Eye (tissue), 1 donor: Measurements from ENCODE around the gene OR52L1.
A peak's percentile ranks its signal among the peaks of the same experiment; 100 is the strongest.
"Not testable (repeated sequence)": the region's sequence is repeated elsewhere in the genome, so short reads cannot be mapped to it uniquely, and the experiment has no call there.

Experiments
- DNase-seq: peaks from one replicate; pipeline ENCODE4 v3.0.0-alpha.2; 2015

Gene OR52L1

DNA sequence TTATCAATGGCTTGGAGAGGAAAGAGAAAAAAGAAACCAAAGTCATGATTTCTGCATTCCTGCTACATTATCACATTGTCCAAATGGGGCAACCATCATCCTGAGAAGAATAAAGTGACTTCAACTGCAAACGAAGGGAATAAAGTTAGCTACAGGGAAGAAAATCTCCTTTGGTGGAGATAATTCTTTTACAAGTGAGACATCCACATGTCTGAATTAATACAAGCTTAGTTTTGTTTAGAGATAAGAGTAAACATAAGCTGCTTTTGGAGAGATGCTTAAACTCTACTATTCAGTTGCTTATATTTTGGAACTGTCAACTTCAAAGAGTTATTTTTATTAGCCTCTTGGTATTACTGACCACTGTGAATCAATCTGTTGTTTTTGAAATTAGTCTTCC lies at the start of gene OR52L1:
Gene OR52L1 (minus strand): TSS at position 101 of the 400 bp plus-strand sequence. CDS start 55 bp downstream, at position 46.
- no peak for DNase-seq

DNA sequence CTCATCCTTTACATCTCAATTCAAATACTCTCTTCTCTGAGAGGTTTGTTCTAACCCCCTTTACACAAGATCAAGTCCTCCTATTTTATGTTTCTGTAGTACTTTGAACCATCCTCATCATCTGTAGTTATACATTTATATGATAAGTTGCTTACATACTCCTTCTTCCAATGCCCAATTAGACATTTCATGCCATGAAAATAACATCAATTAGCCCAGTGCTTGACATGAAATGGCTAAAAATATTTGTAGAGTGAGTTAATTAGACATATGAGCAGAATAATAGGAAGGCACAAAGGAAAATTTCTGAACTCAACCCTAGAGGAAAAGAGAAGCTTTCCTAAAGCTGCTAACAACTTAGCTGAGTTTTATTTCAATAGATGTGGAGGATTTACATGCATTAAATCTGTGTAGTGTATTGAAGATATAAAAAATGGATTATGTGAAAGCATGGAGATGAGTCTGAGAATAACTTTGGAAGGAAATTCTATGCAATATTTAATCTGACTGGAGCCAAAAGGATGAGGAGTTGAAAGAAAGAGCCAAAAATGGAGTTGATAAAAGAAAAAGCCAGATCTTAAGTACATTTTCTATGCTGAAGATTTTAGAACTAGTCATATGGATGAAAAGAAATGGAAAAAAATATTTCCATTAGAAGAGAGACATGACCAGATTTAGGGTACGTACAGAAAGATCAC lies 44.1 kb upstream of the OR52L1 start, which contains the start of gene OR56A1:
Gene OR56A1 (minus strand): TSS at position 51 of the 698 bp plus-strand sequence. CDS start 3,066 bp downstream, outside the sequence.
- no peak for DNase-seq

DNA sequence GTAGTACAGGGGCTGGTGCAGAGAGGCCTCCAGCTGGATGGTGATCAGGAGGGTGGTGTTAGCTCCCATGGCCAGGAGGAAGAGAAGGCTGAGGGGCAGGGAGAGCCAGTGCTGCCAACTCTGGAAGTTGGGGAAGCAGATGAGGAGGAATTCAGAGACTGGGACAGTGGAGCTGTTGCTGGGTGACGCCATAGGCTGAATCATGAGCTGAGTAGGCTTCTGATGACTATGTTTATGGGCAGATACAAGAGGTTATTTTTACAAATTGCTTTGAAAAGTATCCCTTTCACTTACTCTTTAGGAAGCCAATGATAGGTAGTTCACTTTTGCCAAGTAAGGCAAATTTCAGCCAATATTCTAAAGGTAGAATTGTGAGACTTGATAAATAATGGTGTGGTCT lies 40.7 kb upstream of the OR52L1 start:
- DNase-seq: no peak

DNA sequence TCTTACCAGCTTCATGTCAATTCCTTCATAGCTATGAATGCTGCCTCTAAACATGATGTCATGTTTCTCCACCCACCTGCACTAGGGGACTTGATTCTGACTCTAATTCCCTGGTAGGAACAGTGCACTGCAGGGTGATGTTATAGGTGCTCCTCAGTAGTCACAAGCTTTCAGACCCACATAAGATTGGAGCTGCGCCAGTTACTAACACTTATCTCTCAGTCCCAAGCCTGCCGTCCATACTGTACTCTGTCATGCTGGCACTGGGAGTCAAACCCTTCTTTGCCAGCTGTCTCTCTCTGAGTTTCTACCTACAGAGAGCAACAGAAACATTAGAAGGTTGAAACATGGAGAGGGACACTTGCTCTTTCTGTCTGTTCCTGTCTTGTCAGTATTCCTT lies 38.3 kb upstream of the OR52L1 start:
- DNase-seq: no peak

DNA sequence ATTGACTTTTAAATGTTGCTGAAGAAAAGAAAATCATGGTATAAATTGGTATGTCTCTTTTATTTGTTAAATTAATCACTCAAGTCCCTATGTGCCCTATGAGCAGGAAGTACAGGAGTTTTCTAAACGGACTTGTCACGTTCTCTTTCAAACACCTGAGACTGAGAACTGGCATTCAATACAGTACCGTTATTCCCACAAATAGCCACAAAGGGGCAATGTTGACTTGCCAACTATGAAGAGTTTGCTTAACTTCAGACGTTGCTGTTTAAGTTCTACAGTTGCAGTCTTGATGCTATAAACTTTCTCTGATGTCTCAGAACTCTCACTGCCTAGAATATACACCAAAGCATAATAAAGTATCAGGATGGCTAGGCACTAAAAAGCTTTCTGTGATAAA lies 36.2 kb upstream of the OR52L1 start:
- DNase-seq: peak; percentile 63

DNA sequence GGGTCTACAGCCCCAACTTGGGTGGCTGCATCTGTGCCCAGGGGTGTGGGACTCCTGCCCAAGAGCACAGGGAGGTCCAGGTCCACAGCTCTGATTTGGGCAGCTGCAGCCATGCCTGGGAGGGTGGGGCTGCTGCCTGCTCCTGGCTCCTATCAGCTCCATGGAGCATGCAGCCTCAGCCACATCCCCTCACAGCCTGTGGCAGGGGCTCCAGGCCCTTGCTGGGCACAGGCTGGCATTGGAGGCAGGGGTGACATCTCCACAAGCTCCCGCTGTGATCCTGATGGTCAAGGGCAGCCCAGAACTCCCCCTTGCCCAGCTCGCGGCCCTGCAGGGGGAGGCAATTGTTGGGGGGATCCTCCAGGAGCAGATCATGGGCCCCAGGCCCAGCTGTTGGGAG lies 26.3 kb upstream of the OR52L1 start:
- no peak for DNase-seq

DNA sequence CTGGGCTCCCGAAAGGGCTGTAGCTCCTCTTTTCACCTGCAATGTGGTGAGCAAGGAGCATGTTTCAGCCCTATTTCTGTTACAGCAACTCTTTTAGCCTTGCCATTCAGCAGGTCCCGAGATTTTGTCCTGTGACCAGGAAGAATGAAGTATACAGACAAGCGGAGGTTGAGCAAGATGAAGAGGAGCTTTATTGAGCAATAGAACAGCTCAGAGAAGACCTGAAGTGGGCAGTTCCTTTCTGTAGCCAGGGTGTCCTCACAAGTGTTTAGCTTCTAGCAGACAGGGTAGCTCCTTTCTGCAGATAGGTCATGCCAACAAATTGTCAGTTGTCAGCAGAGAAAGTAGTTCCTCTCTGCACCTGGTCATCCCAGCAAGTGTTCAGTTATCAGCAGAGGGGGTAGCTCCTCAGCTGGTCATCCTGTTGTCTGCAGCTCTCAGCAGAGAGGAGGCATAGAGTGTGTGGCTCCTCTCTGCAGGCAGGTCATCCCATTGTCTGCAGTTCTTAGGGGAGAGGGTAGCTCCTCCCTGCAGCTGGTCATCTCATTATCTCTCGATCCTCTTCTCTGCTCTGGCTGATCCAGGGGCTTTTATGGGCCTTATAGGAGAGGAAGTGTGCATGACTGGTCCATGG lies 25.4 kb upstream of the OR52L1 start:
- no peak for DNase-seq

DNA sequence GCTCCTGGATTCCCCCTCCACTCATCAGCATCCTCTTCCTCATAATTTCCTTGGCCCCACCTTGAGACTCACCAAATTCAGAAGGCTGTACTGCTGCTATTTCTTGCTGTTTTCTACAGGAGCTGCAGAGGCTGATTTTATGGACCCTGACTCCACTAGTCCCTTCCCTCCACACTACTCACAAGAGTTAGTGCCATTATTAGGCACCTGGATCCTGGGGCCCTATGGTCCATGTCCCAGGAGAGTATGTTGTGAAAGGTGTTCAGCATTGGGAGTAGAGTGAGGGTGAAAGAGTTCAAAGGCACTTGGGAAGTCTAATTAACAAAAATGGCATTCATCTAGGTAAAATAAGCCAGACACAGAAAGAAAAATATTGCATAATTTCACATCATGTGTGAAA lies 20.1 kb upstream of the OR52L1 start, which contains the start of gene OR56A4:
Gene OR56A4 (minus strand): TSS at position 101 of the 400 bp plus-strand sequence. CDS start 3,954 bp downstream, outside the sequence.
- DNase-seq: no peak

DNA sequence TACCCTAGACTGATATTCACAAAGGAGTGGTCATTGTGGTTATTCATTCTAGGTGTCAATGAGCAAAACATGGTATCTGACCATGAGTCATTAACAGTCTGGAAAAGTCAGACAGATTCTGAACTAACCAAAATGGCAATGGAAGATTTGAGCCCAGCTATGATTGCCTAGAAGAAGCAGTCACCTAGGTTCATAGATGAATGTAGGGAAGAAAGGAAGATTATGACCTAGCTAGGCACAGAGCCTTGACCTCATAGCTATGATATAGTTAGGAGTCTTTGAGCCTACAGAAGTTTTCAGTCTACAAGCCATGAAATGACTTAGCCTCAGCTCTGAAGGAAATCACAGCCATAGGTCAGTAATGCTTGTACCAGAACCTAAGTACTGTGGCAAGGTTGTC lies 19.6 kb upstream of the OR52L1 start:
- no peak for DNase-seq

DNA sequence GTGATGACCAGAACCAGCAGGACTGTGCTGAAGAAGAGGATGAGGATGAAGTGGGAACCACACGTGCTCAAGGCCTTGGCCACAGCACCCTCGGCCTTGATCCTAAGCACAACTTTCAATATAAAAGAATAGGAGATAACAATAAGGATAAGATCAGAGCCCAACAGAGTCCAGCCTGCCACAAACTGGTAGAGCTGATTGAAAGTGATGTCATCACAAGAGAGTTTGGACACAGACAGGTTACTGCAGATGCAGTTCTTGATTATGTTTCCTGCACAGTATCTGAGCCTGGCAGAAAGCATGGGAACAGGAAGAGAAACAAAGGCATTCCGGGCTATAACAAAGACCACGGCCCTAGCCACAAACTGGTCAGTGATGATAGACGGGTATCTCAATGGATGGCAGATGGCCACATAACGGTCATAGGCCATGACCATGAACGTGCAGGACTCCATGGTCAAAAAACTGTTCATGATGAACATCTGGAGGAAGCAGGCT lies 15.5 kb upstream of the OR52L1 start:
- no peak for DNase-seq

DNA sequence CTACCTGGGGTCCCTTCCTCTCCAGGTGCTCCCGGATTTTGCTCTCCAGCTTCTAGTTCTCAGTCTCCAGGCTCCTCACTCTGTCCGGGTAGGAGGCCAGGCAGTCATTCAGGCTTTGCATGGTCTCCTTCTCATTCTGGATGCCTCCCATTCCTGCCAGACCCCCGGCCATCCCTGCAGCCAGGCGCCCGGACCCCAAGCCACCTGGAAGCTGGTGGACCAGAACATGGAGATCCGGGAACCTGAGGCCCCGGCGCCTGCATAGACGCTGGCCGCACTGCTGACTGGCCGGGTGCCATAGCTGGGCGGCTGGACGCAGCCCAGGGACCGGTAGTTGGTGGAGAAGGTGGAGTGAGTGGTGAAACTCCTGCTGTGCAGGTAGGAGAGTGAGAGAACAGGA lies 8.0 kb upstream of the OR52L1 start:
- DNase-seq: no peak

DNA sequence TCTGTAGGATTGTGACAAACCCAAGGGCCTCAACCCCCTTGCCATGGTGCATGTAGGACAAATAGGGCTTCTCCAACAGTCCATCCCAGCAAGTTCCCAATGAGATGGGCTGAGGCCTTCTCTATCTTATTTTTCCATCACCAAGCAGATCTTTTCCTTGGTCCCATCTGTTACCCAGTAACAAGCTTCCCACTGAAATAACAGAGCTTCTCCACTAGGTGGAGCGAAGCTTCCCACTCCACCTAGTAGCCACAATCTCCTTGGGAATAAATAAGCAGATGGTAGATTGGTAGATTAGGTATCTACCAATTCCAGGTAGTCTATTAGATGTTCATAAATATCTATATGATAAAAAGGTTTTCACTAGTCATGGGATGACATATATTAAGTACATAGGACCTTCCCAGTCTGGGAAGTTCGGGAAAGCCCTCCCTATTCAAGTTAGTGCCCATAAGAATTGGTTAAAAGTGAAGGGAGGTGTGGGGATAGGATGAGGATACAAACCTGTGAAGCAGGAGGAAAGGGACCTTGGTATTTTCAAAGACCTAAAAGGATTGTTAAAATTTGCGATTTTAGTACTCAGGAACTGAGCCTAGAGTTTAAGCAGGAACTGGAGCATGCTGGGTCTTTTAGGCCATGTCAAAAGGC lies 5.9 kb upstream of the OR52L1 start:
- peak; percentile 11 for DNase-seq

DNA sequence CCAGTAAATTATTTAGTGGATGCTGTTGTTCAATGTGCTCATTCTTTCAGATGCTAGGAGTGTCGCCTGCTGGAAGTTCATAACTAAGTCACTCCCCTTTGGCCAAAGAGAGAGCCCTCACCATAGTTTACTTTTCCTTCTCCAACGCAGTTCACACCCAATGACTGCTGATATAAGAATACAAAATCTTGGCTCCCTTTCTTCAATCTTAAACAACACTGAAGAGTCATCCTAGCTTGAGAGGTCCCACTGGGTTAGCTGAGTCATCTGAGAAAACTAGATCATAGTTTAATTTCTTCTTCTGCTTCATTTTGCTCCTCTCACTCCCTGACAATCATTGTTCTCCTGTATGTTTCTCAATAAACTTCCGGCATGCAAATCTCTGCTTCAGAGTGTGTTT lies 5.4 kb upstream of the OR52L1 start:
- DNase-seq: no peak

DNA sequence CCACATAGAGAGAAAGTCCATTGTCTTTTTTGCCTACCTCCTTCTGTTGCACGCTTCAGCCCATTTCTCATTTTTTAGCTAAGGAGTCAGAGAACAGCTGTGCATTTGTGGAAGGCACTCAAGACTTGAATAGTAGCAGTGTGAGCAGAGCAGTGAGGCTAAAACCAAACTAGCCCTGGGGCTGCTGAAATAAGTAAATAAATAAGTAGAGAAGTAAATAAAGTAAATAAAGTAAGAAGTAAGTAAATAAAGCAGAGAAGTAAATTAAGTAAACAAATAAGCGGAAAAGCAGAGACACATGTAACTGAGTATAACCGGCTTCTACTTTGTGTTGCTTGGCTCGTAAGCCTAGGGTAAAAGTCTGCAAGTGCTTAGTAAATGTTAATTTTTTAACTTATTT lies 2.4 kb upstream of the OR52L1 start:
- no peak for DNase-seq

DNA sequence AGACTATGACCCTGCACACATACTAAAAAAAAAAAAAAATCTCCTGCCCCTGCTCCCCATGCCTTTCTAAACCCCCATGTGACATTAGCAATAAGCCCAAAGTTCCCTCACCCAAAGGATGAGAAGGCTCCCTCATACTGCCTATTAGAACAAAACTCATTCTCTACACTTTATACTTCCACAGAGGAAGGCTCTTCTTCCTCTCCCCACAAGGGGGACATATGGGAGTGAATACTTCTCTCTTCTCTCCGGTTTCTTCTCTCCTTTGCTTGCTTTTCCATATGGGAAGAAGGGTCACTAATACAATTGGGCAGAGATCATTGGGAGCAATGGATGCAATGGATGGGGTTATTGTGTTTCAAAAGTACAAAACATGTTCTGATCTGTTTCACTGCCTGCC lies 3.3 kb downstream of the OR52L1 start:
- DNase-seq: no peak

DNA sequence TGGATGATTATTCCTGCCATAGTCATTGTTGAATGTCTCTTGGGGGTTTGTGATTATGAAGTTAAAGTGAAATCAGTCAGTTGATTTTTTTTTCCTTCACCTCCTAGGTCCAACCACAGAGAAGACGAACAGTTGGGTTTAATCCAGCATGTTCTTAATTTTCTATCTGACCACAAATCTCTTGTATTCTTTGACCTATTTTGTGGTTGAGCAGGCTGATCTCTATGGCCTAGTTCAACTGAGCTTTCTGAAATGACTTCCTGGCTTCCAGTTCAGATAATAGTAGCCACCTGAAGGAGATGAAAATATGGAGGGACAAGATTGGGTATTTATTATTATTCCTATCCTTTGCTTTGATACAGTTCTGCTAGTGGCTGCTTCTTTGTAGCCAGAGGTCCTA lies 13.3 kb downstream of the OR52L1 start:
- no peak for DNase-seq

DNA sequence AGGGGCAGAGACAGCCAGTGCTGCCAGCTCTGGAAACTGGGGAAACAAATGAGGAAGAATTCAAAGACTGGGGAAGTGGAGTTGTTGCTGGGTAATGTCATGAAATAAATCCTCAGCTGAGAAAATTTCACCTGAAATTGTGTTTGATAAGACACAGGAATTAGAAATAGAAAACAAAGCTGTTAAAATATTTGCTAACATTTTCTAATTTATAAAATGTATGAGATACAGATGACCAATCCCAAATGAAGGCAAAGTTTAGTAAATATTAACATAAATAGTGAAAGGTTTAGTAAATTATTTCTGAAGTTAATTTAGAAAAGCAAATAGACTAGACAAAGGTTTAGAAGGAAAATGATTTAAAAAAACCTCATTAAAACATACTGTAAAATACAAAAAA lies 18.4 kb downstream of the OR52L1 start, which contains the start of gene OR56A5:
Gene OR56A5 (minus strand): TSS at position 101 of the 400 bp plus-strand sequence. CDS start 0 bp downstream, at position 101.
- DNase-seq: no peak

DNA sequence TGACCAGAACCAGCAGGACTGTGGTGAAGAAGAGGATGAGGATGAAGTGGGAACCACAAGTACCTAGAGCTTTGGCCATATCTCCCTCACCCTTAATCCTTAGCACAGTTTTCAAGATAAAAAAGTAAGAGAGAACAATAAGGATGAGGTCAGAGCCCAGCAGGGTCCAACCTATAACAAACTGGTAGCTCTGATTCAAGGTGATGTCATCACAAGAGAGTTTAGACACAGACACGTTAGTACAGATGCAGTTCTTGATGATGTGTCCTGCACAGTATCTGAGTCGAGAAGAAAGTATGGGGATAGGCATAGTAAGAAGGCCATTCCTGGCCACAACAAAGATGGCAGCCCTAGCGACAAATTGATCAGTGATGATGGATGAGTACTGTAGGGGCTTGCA lies 19.1 kb downstream of the OR52L1 start:
- DNase-seq: no peak

DNA sequence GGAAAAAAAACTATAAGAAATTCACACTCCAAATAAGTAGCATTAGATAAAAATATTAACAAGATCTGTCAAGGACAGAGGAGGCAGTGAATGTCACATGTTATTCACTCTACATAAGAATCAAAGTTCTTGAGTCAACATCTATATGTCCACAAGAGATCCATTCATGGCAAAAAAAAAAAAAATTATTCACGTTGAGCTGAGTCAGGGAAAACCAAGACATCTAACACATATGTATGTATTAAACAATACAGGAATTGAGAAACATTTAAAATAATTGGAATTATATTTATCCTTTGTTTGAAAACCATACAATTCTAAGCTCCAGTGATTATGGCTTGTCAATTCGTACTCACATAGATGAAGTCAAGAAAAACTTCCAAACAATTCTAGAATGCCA lies 19.8 kb downstream of the OR52L1 start:
- DNase-seq: no peak

DNA sequence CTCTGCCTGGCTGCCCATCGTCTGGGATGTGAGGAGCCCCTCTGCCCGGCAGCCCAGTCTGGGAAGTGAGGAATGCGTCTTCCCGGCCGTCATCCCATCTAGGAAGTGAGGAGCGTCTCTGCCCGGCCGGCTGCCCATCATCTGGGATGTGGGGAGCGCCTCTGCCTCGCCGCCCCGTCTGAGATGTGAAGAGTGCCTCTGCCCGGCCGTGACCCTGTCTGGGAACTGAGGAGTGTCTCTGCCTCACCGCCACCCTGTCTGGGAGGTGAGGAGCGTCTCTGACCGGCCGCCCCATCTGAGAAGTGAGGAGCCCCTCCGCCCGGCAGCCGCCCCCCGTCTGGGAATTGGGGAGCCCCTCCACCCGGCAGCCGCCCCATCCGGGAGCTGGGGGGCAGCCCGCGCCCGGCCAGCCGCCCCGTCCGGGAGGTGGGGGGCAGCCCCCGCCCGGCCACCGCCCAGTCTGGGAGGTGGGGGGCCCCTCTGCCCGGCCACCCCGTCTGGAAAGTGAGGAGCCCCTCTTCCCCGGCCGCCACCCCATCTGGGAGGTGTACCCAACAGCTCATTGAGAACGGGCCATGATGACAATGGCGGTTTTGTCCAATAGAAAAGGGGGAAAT lies 26.0 kb downstream of the OR52L1 start:
- DNase-seq: not testable (repeated sequence)

DNA sequence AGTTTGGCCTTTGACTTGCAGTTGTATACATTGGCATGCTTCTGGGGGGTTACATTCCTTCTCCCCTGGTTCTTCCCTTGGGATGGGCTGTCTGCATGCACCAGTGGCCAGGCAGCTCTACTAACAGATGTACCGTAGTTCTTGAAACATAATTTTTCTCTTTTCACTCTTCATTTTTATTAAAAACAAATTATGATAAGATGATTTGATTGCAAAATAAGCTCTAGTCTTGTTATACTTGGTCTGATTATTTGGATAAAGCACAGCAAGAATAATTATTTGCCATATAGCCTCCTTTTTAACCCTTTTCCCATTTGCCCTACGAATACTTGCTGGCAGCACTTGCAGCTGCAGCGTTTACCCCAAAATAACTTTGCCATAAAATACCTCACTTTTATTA lies 31.2 kb downstream of the OR52L1 start:
- DNase-seq: no peak

DNA sequence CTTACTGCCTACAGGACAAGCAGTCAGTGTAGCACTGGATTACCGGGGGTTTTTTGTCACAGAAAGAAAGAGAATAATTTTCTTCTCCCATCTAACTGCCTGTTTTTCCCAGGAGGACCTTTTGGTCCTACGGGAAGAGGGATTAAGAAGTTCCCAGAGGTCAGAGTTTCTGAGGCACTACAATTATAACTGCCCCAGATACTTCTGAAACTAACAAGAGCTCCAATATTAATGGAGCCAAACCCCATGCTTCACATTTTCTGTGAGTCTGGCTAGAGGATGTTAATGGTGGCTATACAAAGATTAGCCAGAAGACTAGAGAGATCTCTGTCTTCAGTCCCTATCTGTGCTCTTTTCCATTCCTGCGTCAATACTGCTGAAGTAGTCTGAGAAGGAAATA lies 44.8 kb downstream of the OR52L1 start, which contains the start of gene OR56A3:
Gene OR56A3 (plus strand): TSS at position 301 of the 400 bp plus-strand sequence. CDS start 5,096 bp downstream, outside the sequence.
- no peak for DNase-seq

DNA sequence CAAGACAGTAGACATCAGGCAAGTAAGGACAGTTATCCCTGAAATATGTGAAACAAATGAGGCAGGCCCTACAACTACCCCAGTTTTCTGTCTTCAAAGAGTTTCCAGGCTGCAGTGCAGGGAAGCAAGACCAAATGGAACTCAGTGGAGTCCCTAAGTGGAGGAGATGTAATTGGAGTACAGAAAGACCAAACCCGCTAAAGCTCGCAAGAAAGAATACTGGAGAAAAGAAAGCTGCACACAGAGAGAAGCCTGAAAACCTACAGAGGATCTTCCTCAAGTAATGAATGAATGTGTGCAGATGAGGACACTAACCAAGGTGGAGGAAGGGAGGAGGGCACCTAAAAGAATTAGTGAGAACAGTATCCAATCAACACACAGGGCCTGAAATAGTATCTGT lies 46.0 kb downstream of the OR52L1 start:
- no peak for DNase-seq
